Urinary bladder (tissue), 4 donors: Measurements from ENCODE around the gene PDE1C. TPM values are rescaled to one million over a fixed set of nuclear protein-coding genes. Genes with fewer than 3 reads are reported as not detected.

Source experiments
- DNase-seq: peaks from one replicate; pipeline ENCODE4 v3.0.0-alpha.2; 2015; ENCODE audit errors: extremely low spot score
- H3K27ac ChIP-seq: one replicate; pipeline ENCODE4 v1.5.1; 2013; ENCODE audit warnings: low read depth, mild to moderate bottlenecking, moderate library complexity
- H3K36me3 ChIP-seq: one replicate; pipeline ENCODE4 v1.6.1; 2013; ENCODE audit warnings: mild to moderate bottlenecking, moderate library complexity; ENCODE audit not compliant: insufficient read depth
- H3K4me1 ChIP-seq: one replicate; pipeline ENCODE4 v1.6.1; 2013; ENCODE audit warnings: mild to moderate bottlenecking, moderate library complexity; ENCODE audit not compliant: insufficient read depth
- H3K4me3 ChIP-seq: one replicate; pipeline ENCODE4 v1.5.1; 2013; ENCODE audit warnings: low read depth, low read length
- WGBS: extraction: QIAGEN DNeasy Blood & Tissue Kit; methylation state at CpG from one replicate; pipeline ENCODE4 v1.1.7; 2013; 5-methylcytosine and 5-hydroxymethylcytosine counted together
- polyA plus RNA-seq: library from polyadenylated mRNA; stranded (reverse); fragments of 200-250 nt; gene quantifications from one replicate; pipeline ENCODE4 v1.2.3, GENCODE V29; 2013
- total RNA-seq: library from RNA; depleted of rRNA; stranded (reverse); fragments of >200 nt; gene quantifications from one replicate; pipeline ENCODE4 v1.2.3, GENCODE V29; 2014
- donor health status: healthy with polysubstance abuse.
- donor health status: healthy.

The PDE1C gene
- total and polyA plus RNA-seq, 2 donors, result 15.9 to 20.4 TPM

DNA sequence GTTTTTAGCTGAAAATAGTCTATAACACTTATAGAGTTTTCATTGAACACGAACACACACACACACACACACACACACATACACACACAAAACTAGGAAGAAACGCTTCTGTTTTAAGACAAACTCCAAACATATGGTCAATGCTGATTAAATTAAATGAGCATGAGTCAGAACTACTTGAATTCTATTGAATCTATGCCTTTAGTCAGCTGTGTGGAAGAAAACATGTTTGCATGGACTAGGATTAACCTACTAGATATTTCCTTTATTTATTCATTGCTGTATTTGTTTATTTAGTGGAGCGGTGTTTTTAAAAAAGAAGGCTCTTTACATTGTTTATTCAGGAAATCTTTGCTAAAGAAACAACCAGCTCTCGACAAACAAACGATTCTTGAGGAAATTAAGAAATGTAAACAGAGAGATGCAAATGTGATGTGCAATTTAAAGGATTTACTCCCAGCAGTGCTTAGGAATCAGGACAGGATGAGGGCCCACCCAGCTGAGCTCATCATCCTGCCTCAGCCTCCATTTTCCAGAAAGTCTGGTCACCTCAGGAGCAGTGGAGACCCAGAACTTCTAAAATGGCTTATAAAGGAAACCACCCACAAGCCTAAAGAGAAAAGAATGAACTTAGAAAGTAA, 83.2 kb downstream of the PDE1C start:
- Histone ChIP-seq H3K4me1 (no peaks in the 10 kb centered on the region), H3K4me3 (no peak overlapping the region), H3K27ac (no peak overlapping the region), H3K36me3 (no peaks in the 10 kb centered on the region)
- DNase-seq, result no peak
- 56% methylated on average over 5 of the region's 5 CpGs for WGBS

- no peak for DNase-seq
- Histone ChIP-seq H3K27ac (no peak overlapping the region), H3K4me1 (no peaks in the 10 kb centered on the region), H3K4me3 (no peak overlapping the region), H3K36me3 (no peaks in the 10 kb centered on the region)
- 73% methylated on average over 1 of the region's 1 CpG for WGBS
These were observed 87.2 kb downstream of the PDE1C start for GRCh38 chr7:31982962-31983361.

GRCh38 chr7:31981874-31982390, 88.3 kb downstream of the PDE1C start:
- WGBS, result 75% methylated on average over 6 of the region's 6 CpGs
- DNase-seq, result no peak
- Histone ChIP-seq H3K36me3 (no peaks in the 10 kb centered on the region), H3K4me1 (no peaks in the 10 kb centered on the region), H3K4me3 (no peak overlapping the region), H3K27ac (no peak overlapping the region)

DNA sequence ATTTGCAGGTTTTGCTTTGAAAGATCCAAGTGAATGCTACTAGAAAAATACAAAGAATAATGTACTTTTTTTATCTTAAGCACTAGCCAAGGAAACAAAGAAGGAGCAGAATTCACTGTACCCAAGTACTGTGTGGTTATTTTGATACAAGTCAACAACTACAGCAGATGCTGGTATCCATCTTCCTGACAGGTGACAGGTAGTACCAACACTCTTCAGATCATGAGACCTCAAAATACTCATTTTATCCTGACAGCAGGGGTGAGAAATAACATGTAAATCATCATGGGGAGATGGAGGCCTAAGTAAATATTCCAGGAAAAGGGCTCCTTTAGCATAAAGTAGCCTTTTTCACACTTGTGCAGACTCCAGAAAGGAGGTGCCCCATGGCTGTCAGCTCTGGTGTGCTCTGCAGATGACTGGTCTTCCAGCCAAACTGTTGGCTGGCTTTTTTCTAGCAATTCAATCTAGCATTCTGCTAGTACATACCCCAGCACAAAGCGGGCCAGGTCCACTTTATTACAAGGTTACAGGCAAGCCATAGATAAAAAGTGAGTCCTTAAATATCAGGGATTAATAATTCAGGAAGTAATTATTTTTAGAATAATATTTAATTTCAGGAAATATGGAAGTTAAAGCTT, 90.4 kb downstream of the PDE1C start:
- WGBS, result 76% methylated on average over 1 of the region's 1 CpG
- no peak for DNase-seq
- Histone ChIP-seq H3K36me3 (no peaks in the 10 kb centered on the region), H3K27ac (no peak overlapping the region), H3K4me1 (no peaks in the 10 kb centered on the region), H3K4me3 (no peak overlapping the region)

GRCh38 chr7:31975546-31975945, 94.7 kb downstream of the PDE1C start:
- 94% methylated on average over 5 of the region's 5 CpGs for WGBS
- Histone ChIP-seq H3K4me1 (no peaks in the 10 kb centered on the region), H3K4me3 (no peak overlapping the region)

GRCh38 chr7:31974351-31974750, 95.9 kb downstream of the PDE1C start:
- no peak for DNase-seq
- Histone ChIP-seq H3K36me3 (no peaks in the 10 kb centered on the region), H3K4me1 (no peaks in the 10 kb centered on the region), H3K4me3 (no peak overlapping the region), H3K27ac (no peak overlapping the region)
- WGBS, result 67% methylated on average over 1 of the region's 1 CpG

More at GRCh38 chr7:31975546-31975945, 94.7 kb downstream of the PDE1C start:
- H3K27ac ChIP-seq, result no peak overlapping the region
- no peaks in the 10 kb centered on the region for H3K36me3 ChIP-seq
- DNase-seq, result no peak

DNA sequence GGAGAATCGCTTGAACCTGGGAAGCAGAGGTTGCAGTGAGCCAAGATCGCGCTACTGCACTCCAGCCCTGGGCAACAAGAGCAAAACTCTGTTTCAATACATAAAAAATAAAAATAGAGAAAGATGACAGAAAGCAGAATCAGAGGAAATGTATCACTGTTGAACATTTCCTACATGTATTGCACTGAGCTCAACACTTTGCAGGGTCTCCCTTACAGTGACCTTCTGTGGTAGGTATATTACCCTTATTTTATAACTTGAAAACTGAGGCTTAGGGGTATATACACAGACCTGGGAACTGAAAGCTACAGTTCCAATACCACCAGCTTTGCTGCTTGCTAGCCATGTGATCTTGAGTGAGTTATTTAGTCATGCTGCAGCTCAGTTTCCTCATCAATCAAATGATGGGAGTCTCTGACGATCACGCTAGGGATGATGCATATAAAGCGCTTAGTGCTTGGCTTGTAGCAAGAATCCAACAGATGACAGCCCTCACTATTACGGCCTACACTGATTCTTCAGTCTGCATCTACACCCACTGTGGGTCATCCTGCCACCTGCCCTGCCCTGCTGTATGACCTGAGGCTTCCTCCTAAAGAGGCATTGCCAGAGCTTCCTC, 99.0 kb downstream of the PDE1C start:
- DNase-seq, result no peak
- WGBS, result 97% methylated on average over 7 of the region's 7 CpGs
- H3K27ac ChIP-seq, result no peak overlapping the region
- no peak overlapping the region for H3K4me3 ChIP-seq
- no peaks in the 10 kb centered on the region for H3K36me3 ChIP-seq
- H3K4me1 ChIP-seq, result no peaks in the 10 kb centered on the region

GRCh38 chr7:31970501-31970900, 99.7 kb downstream of the PDE1C start:
- H3K36me3 ChIP-seq, result no peaks in the 10 kb centered on the region
- no peak overlapping the region for H3K27ac ChIP-seq

GRCh38 chr7:31963569-31964175, 106.5 kb downstream of the PDE1C start:
- H3K4me1 ChIP-seq, result no peaks in the 10 kb centered on the region
- H3K36me3 ChIP-seq, result no peaks in the 10 kb centered on the region
- no peak for DNase-seq
- no peak overlapping the region for H3K4me3 ChIP-seq
- no peak overlapping the region for H3K27ac ChIP-seq
- 71% methylated on average over 8 of the region's 8 CpGs for WGBS

More at GRCh38 chr7:31970501-31970900, 99.7 kb downstream of the PDE1C start:
- H3K4me3 ChIP-seq, result no peak overlapping the region
- H3K4me1 ChIP-seq, result no peaks in the 10 kb centered on the region
- DNase-seq, result no peak

- H3K4me1 ChIP-seq, result no peaks in the 10 kb centered on the region
- no peak overlapping the region for H3K4me3 ChIP-seq
- no peaks in the 10 kb centered on the region for H3K36me3 ChIP-seq
- H3K27ac ChIP-seq, result no peak overlapping the region
- DNase-seq, result no peak
These were observed 108.0 kb downstream of the PDE1C start for GRCh38 chr7:31962246-31962645.

DNA sequence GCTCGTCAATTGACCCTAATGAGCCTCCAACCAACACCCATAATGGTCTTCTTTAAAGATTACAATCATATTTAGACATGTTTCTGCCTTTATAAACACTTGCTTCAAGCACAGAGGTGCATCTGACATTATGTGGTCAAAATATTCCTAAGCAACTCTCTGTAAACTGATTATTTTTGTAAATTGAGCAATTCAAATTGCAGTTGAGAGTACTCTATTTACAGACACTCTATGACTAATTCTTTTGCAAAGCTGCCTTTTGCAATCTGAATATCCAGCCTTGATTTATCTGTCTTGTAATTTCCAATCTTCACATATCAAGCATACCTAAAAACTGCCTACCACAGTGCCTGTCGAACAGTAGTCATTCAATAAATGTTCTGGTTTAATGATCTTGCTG, 112.0 kb downstream of the PDE1C start:
- 88% methylated on average over 2 of the region's 2 CpGs for WGBS
- H3K27ac ChIP-seq, result no peak overlapping the region
- DNase-seq, result no peak
- no peaks in the 10 kb centered on the region for H3K36me3 ChIP-seq
- no peaks in the 10 kb centered on the region for H3K4me1 ChIP-seq
- no peak overlapping the region for H3K4me3 ChIP-seq

- H3K27ac ChIP-seq, result no peak overlapping the region
- 86% methylated on average over 2 of the region's 2 CpGs for WGBS
These were observed 112.5 kb downstream of the PDE1C start for GRCh38 chr7:31957756-31958155.

GRCh38 chr7:31957090-31957720, 113.0 kb downstream of the PDE1C start:
- H3K4me1 ChIP-seq, result no peaks in the 10 kb centered on the region
- no peaks in the 10 kb centered on the region for H3K36me3 ChIP-seq
- no peak for DNase-seq
- H3K27ac ChIP-seq, result no peak overlapping the region
- H3K4me3 ChIP-seq, result no peak overlapping the region
- WGBS, result 66% methylated on average over 2 of the region's 2 CpGs

More at GRCh38 chr7:31957756-31958155, 112.5 kb downstream of the PDE1C start:
- no peak for DNase-seq
- no peaks in the 10 kb centered on the region for H3K36me3 ChIP-seq
- no peaks in the 10 kb centered on the region for H3K4me1 ChIP-seq
- no peak overlapping the region for H3K4me3 ChIP-seq
